ENCODE measurements around the gene IFNLR1.

- TF ChIP-seq EZH2phosphoT487 (IDR thresholded peaks at IDR 0.05; ENCODE audit: low read depth, severe bottlenecking, unreplicated experiment) (no peak), CTCF (IDR thresholded peaks at IDR 0.05; ENCODE audit: poor library complexity) (no peak), EZH2 (IDR thresholded peaks at IDR 0.05; ENCODE audit: borderline replicate concordance) (no peak)
These were observed 69.2 kb downstream of the IFNLR1 start for GRCh38 chr1:24117722-24118409.
